Smooth muscle cell (in vitro differentiated cells): ENCODE measurements around the gene TMED8. TPM values are rescaled to one million over a fixed set of nuclear protein-coding genes. Genes with fewer than 3 reads are reported as not detected.
"Not testable (repeated sequence)": the region's sequence is repeated elsewhere in the genome, so short reads cannot be mapped to it uniquely, and the experiment has no call there.

Experiments used
- DNase-seq: peaks from one replicate; lab custom pipeline; 2025; ENCODE audit not compliant: unreplicated experiment; lab: John Stamatoyannopoulos, UW
- H2AFZ ChIP-seq: fragments of 200-600 bp; sonication (generic); 2 replicates; pipeline ENCODE4 v1.6.0; 2016; ENCODE audit warnings: antibody characterized with exemption, low read depth, mild to moderate bottlenecking
- H3F3A ChIP-seq: fragments of 200-600 bp; sonication (generic); 2 replicates; pipeline ENCODE4 v1.6.0; 2017; ENCODE audit warnings: antibody characterized with exemption, low read depth
- H3K27ac ChIP-seq: fragments of 200-600 bp; sonication (generic); 2 replicates; pipeline ENCODE4 v1.5.1; 2016; ENCODE audit warnings: low read depth, mild to moderate bottlenecking
- H3K27me3 ChIP-seq: fragments of 200-600 bp; sonication (generic); 2 replicates; pipeline ENCODE4 v1.6.1; 2016; ENCODE audit warnings: low read depth, mild to moderate bottlenecking
- H3K36me3 ChIP-seq: fragments of 200-600 bp; sonication (generic); 2 replicates; pipeline ENCODE4 v1.5.1; 2016; ENCODE audit warnings: low read depth
- H3K4me1 ChIP-seq: fragments of 200-600 bp; sonication (generic); 2 replicates; pipeline ENCODE4 v1.5.1; 2016; ENCODE audit warnings: low read depth
- H3K4me2 ChIP-seq: fragments of 200-600 bp; sonication (generic); 2 replicates; pipeline ENCODE4 v1.6.0; 2016; ENCODE audit warnings: mild to moderate bottlenecking
- H3K4me3 ChIP-seq: fragments of 200-600 bp; sonication (generic); 2 replicates; pipeline ENCODE4 v1.5.1; 2016; ENCODE audit warnings: mild to moderate bottlenecking
- H3K79me2 ChIP-seq: fragments of 200-600 bp; sonication (generic); 2 replicates; pipeline ENCODE4 v1.6.0; 2016; ENCODE audit warnings: low read depth, mild to moderate bottlenecking
- H3K9ac ChIP-seq: fragments of 200-600 bp; sonication (generic); 2 replicates; pipeline ENCODE4 v1.6.0; 2016; ENCODE audit warnings: low read depth
- H3K9me3 ChIP-seq: fragments of 200-600 bp; sonication (generic); replicated peaks from 2 replicates; pipeline ENCODE4 v1.5.1; 2016; ENCODE audit warnings: low read depth
- H4K20me1 ChIP-seq: fragments of 200-600 bp; sonication (generic); 2 replicates; pipeline ENCODE4 v1.6.0; 2016; ENCODE audit warnings: low read depth
- CTCF ChIP-seq: fragments of 200-600 bp; sonication (generic); IDR thresholded peaks from 2 replicates; pipeline ENCODE4 v1.5.1; 2017; ENCODE audit warnings: borderline replicate concordance, mild to moderate bottlenecking, antibody characterized with exemption; ENCODE audit not compliant: insufficient read depth, poor library complexity, severe bottlenecking
- WGBS: methylation state at CpG from one replicate; pipeline ENCODE4 v1.1.7; 2016; ENCODE audit warnings: low lambda C conversion rate; 5-methylcytosine and 5-hydroxymethylcytosine counted together
- polyA plus RNA-seq: library from polyadenylated mRNA; unstranded; fragments of >200 nt; fragmentation: Nextera tagmentation; extraction: Ambion mirVana; gene quantifications from 2 replicates; pipeline ENCODE4 v1.2.1, GENCODE V29; 2016
- total RNA-seq: library from RNA; depleted of rRNA; stranded (reverse); fragments of >200 nt; gene quantifications from 2 replicates; pipeline ENCODE4 v1.2.3, GENCODE V29; 2014

The TMED8 gene
- total and polyA plus RNA-seq, 2 experiments from 2014 or later, result 4.5 to 12.2 TPM

- H3K79me2 ChIP-seq, result peaks cover 27% of the 10 kb centered on the region
- peak within 1 kb of the TSS; percentile 97 for H3K9ac ChIP-seq
- TF ChIP-seq CTCF, result peak; percentile 42
- WGBS, result under 1% methylated on average over 59 of the region's 69 CpGs
- H3K27me3 ChIP-seq, result no peaks in the 10 kb centered on the region
- peak; percentile 82 for DNase-seq
- H3K9me3 ChIP-seq, result no peaks in the 10 kb centered on the region
- peaks cover 3% of the 10 kb centered on the region for H3F3A ChIP-seq
- peak within 1 kb of the TSS; percentile 98 for H3K27ac ChIP-seq
- H3K4me2 ChIP-seq, result peak within 1 kb of the TSS; percentile 98
- H2AFZ ChIP-seq, result peak within 1 kb of the TSS; percentile 98
- peaks cover 15% of the 10 kb centered on the region for H3K4me1 ChIP-seq
- H4K20me1 ChIP-seq, result peaks cover 4% of the 10 kb centered on the region
- no peaks in the 10 kb centered on the region for H3K36me3 ChIP-seq
- H3K4me3 ChIP-seq, result peak within 1 kb of the TSS; percentile 98
These were observed 56.5 kb downstream of the TMED8 start, which contains the start of gene POMT2 for GRCh38 chr14:77320238-77320935. TSS of gene POMT2 (minus strand) at chr14:77320883. CDS start at chr14:77320681, 202 bp downstream.

- no peaks in the 10 kb centered on the region for H3K9me3 ChIP-seq
- no peak for TF ChIP-seq CTCF
- peaks cover 5% of the 10 kb centered on the region for H4K20me1 ChIP-seq
- no peak for DNase-seq
- peak overlapping the region; percentile 38 for H2AFZ ChIP-seq
- no peaks in the 10 kb centered on the region for H3K36me3 ChIP-seq
- peak overlapping the region; percentile 98 for H3K4me2 ChIP-seq
- 52% methylated on average over 5 of the region's 5 CpGs for WGBS
- H3K4me1 ChIP-seq, result peaks cover 19% of the 10 kb centered on the region
- H3K9ac ChIP-seq, result no peak overlapping the region
- peak overlapping the region; percentile 98 for H3K27ac ChIP-seq
- H3K27me3 ChIP-seq, result no peaks in the 10 kb centered on the region
- peaks cover 27% of the 10 kb centered on the region for H3K79me2 ChIP-seq
- H3K4me3 ChIP-seq, result peak overlapping the region; percentile 98
- peaks cover 3% of the 10 kb centered on the region for H3F3A ChIP-seq
These were observed 57.5 kb downstream of the TMED8 start for GRCh38 chr14:77319422-77319821.

- 92% methylated on average over 11 of the region's 11 CpGs for WGBS
- peaks cover 27% of the 10 kb centered on the region for H3K79me2 ChIP-seq
These were observed 58.1 kb downstream of the TMED8 start for GRCh38 chr14:77318756-77319155.

GRCh38 chr14:77318006-77318553, 58.8 kb downstream of the TMED8 start:
- H3K79me2 ChIP-seq, result peaks cover 27% of the 10 kb centered on the region
- no peaks in the 10 kb centered on the region for H3K27me3 ChIP-seq
- no peak overlapping the region for H3K27ac ChIP-seq
- no peak for DNase-seq
- no peak overlapping the region for H3K9ac ChIP-seq
- no peak overlapping the region for H2AFZ ChIP-seq
- WGBS, result 95% methylated on average over 5 of the region's 5 CpGs
- no peak overlapping the region for H3K4me3 ChIP-seq
- peaks cover 6% of the 10 kb centered on the region for H3F3A ChIP-seq
- H3K4me2 ChIP-seq, result no peak overlapping the region
- no peak for TF ChIP-seq CTCF
- peaks cover 5% of the 10 kb centered on the region for H4K20me1 ChIP-seq
- no peaks in the 10 kb centered on the region for H3K36me3 ChIP-seq
- H3K4me1 ChIP-seq, result peaks cover 24% of the 10 kb centered on the region
- no peaks in the 10 kb centered on the region for H3K9me3 ChIP-seq

More at GRCh38 chr14:77318756-77319155, 58.1 kb downstream of the TMED8 start:
- not testable (repeated sequence) for H2AFZ ChIP-seq, H4K20me1 ChIP-seq, H3K9ac ChIP-seq, H3K27ac ChIP-seq, DNase-seq, H3K36me3 ChIP-seq, H3F3A ChIP-seq, H3K27me3 ChIP-seq, H3K9me3 ChIP-seq, H3K4me3 ChIP-seq
- Histone ChIP-seq H3K4me1 (peaks cover 19% of the 10 kb centered on the region), H3K4me2 (peak overlapping the region; percentile 98)
